Measurements from ENCODE around the gene GPR55.

Gene GPR55

GRCh38 chr2:230877759-230878598 is 47.1 kb downstream of the GPR55 start:
- DNase-seq, result no peak

DNA sequence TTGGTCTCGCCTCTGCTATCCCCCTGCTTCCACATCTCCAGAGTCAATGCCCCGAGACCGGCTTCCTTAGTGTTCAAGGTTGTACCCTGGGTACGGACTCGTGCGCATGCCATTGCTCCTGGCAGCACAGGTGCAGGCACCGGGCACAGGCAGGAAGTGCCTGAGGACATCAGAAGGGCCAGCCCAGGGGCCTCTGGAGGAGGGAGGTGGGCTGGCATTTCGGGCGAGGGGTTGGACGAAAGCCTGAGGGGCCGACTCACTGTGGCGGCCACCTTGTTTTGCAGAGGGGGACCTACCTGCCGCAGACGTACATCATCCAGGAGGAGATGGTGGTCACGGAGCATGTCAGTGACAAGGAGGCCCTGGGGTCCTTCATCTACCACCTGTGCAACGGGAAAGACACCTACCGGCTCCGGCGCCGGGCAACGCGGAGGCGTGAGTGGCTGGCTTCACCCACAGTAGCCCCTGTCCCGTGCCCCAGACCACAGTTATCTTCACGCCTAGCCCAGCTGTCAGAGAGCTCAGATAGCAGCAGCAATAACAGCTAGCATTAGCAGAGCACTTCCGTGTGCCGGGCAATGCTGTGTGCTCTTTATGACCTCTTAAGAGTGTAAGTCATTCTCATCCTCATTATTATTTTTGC is 47.8 kb downstream of the GPR55 start:
- DNase-seq, result no peak

GRCh38 chr2:230875347-230876315 is 49.4 kb downstream of the GPR55 start:
- no peak for DNase-seq

DNA sequence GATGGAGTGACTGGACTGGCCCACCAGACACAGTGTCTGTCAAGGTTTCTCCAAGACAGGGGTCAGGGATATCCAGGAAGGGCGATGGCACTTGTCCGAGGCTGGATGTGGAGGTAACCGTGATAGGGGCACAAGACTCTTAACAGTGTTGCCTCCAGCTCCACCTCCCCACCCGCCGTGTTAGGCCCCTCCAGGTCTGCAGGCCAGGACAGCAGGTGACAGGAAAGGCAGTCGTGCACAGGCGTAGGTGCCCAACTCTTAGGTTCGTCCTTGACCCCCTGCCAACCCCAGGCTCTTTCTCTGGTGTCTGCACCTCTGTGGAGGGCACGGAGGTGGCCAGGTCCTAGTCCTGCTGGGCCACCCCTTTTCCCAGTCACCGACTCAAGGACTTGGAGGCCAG is 50.2 kb downstream of the GPR55 start:
- no peak for DNase-seq

DNA sequence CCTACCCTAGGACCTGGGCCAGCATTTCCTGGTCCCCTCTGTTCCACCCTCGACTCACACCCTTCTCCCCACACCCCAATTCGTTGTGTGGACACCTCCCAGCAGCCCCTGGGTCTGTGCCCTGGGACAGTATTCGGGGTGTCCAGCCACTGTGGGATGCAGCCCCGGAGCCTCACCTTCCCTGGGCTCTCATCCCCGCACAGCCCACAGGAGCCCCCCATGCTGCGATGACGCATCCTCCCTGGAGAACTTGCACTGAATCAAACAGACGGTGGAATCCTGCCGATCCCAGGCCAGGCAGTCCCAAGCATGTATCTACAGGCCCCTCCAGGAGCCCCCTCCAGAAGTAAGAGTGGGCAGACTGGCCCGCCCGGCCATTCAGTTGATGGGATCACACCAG is 50.6 kb downstream of the GPR55 start:
- no peak for DNase-seq

GRCh38 chr2:230873661-230874401 is 51.2 kb downstream of the GPR55 start:
- no peak for DNase-seq

- no peak for DNase-seq
These were observed 51.9 kb downstream of the GPR55 start for GRCh38 chr2:230872968-230873660.

- no peak for DNase-seq
These were observed 52.7 kb downstream of the GPR55 start for GRCh38 chr2:230872151-230872967.

GRCh38 chr2:230871361-230872150 is 53.5 kb downstream of the GPR55 start:
- no peak for DNase-seq

- no peak for DNase-seq
These were observed 54.3 kb downstream of the GPR55 start for GRCh38 chr2:230870544-230871360.

DNA sequence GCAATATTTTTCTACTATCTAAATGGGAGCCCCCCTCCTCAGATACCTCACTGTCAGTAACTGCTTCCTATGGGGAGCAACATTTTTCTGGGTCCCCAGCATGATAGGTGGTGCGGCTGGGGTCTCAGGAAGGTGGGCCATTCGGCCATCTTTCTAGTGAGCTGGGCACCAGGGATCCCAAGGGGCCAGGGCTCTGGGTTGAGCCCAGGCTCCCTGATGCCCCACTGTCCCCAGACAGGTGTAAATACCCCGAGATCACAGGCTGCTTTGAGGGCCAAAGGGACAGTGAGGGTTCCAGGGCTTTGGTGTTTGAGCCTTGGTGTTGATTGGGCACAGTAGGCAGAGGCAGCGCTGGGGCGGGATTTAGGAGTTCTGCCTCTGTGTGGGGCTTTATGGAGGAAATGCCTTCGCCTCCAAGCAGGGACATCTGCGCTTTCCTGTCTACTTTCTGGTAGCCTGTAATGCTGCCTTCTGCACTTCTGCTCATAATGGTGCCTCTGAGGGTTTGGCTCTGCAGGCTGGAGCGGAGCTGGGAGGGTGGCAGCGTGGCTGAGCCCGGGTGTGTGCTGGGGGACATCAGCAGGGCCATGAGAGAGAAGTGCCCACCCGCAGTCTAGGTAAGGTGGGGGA is 55.0 kb downstream of the GPR55 start:
- no peak for DNase-seq

- DNase-seq, result no peak
These were observed 55.8 kb downstream of the GPR55 start for GRCh38 chr2:230868947-230869913.

DNA sequence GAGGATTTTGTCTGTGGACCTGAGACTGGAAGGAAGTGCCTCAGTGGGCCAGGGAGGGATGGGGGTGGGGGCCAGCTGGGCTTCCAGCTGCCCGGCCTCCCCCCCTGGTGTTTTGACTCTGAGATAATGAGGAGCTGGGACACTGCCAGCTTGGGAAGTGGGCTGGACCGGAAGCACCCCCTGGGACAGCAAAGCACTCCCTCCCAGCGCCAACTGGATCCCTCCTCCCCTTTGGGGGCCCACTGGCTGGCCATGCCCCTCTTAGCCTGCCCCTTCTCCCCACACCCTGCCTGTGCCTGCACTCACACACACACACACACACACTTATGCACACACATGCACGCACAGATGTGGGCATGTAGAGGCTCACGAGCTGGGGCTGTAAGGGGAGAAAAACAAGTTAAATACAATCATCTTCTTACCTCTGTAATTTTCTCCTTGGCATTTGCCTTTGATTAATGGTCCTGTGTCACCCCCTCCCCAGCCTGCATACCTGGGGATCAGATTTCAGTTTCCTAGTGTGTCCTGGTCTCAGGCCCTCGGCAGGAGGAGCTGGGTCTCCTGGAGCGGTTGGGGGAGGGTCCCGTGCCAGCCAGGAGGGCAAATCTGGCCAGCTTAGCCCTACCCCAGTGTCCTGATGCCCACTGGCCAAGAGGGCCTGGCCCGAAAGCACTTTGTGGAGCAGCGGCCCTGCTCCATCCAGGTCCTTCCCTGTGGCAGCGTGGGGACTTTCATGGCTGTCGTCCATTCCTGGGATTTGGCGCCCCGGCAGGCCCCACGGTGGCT is 56.7 kb downstream of the GPR55 start:
- no peak for DNase-seq

GRCh38 chr2:230866756-230867523 is 58.1 kb downstream of the GPR55 start:
- DNase-seq, result peak; percentile 52

Data from activated effector memory CD4-positive, alpha-beta T cell treated with Interleukin-2 at 50 U/mL for 16 hours (primary cell).